Measurements from ENCODE around the gene YIPF2. TPM values are rescaled to one million over a fixed set of nuclear protein-coding genes. Genes with fewer than 3 reads are reported as not detected.
"Not testable (repeated sequence)": the region's sequence is repeated elsewhere in the genome, so short reads cannot be mapped to it uniquely, and the experiment has no call there.

YIPF2 gene
- total RNA-seq, 1 experiment from 2014 or later = 126 TPM

DNA sequence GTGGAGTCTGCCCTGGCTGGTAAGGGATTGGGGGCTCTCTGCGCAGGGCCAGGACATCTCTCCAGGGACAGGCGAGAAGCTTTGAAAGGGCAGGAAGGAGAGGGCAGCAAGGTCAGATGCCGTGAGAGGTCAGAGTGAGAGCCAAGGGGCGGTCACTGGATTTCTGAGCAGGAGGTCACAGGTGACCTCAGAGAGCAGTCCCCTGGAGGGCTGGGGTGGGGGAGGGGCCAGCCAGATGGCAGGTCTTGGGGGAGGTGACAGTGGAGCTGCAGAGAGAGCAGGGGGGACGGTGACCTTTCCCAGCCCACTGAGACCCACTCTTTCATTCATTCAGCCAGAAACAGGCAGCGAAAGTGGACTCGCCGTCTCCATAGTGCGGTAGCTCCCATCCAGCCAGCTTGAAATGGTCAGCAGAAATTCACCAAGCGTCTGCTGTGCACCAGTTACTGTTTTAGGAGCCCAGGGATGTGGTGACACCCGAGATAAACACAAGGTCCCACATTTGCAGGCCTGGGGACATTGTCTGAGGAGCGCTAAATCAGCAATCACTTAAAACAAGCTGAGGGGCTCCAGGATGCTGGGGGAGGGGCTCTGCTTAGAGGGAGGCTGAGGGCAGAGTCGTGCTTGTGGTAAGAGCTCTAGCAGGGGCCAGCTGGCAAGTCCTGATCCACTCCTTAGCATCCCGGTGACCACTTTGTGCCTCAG lies 46.9 kb downstream of the YIPF2 start:
- no peaks in the 10 kb centered on the region for H3K9me2 ChIP-seq (replicated peaks; ENCODE audit: low read length)
- ChIA-PET POLR2A (ENCODE audit: unreplicated experiment) (no interaction called here), CTCF (no interaction called here)
- H3K4me2 ChIP-seq (ENCODE audit: low read length) = no peak overlapping the region
- TF ChIP-seq EZH2phosphoT487 (IDR thresholded peaks at IDR 0.05; ENCODE audit: borderline replicate concordance, low read length) (no peak), EZH2 (IDR thresholded peaks at IDR 0.05; ENCODE audit: low read length, unreplicated experiment) (no peak)
- TF ChIP-seq, protein P1, sequence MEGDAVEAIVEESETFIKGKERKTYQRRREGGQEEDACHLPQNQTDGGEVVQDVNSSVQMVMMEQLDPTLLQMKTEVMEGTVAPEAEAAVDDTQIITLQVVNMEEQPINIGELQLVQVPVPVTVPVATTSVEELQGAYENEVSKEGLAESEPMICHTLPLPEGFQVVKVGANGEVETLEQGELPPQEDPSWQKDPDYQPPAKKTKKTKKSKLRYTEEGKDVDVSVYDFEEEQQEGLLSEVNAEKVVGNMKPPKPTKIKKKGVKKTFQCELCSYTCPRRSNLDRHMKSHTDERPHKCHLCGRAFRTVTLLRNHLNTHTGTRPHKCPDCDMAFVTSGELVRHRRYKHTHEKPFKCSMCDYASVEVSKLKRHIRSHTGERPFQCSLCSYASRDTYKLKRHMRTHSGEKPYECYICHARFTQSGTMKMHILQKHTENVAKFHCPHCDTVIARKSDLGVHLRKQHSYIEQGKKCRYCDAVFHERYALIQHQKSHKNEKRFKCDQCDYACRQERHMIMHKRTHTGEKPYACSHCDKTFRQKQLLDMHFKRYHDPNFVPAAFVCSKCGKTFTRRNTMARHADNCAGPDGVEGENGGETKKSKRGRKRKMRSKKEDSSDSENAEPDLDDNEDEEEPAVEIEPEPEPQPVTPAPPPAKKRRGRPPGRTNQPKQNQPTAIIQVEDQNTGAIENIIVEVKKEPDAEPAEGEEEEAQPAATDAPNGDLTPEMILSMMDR (conservative IDR thresholded peaks at IDR 0.05; ENCODE audit: low read depth, low read length) = no peak
- ATAC-seq (no peak), DNase-seq (no peak)
- H4K20me1 ChIP-seq (ENCODE audit: low read length) = no peaks in the 10 kb centered on the region
- no peak overlapping the region for H2AFZ ChIP-seq (ENCODE audit: low read length)
- no peak overlapping the region for H3K4me3 ChIP-seq (ENCODE audit: low read length)
- peaks cover 93% of the 10 kb centered on the region for H3K79me2 ChIP-seq (ENCODE audit: low read length)
- no peaks in the 10 kb centered on the region for H3K36me3 ChIP-seq (ENCODE audit: low read depth, low read length)
- H3K4me1 ChIP-seq (ENCODE audit: insufficient read depth, low read length) = peaks cover 7% of the 10 kb centered on the region; the same call in 1 of the 2 replicates
- no peak overlapping the region for H3K9ac ChIP-seq (ENCODE audit: low read length)
- no TSS peak for BruUV-seq (replicated peaks)
- intact Hi-C loops (cut with micrococcal nuclease) = no loop called here
- H3K27me3 ChIP-seq (ENCODE audit: low read length) = no peaks in the 10 kb centered on the region
- no peaks in the 10 kb centered on the region for H3F3A ChIP-seq (ENCODE audit: low read length, unreplicated experiment)
- no peaks in the 10 kb centered on the region for H3K9me3 ChIP-seq (ENCODE audit: low read length)
- H3K27ac ChIP-seq (ENCODE audit: low read length) = no peak overlapping the region

- Histone ChIP-seq H4K20me1 (ENCODE audit: low read length) (no peaks in the 10 kb centered on the region), H3K79me2 (ENCODE audit: low read length) (peaks cover 96% of the 10 kb centered on the region), H2AFZ (ENCODE audit: low read length) (no peak overlapping the region), H3K36me3 (ENCODE audit: low read depth, low read length) (no peaks in the 10 kb centered on the region), H3F3A (ENCODE audit: low read length, unreplicated experiment) (no peaks in the 10 kb centered on the region), H3K27me3 (ENCODE audit: low read length) (no peaks in the 10 kb centered on the region), H3K27ac (ENCODE audit: low read length) (no peak overlapping the region), H3K4me3 (ENCODE audit: low read length) (no peak overlapping the region), H3K4me2 (ENCODE audit: low read length) (no peak overlapping the region), H3K9me2 (replicated peaks; ENCODE audit: low read length) (no peaks in the 10 kb centered on the region), H3K9ac (ENCODE audit: low read length) (no peak overlapping the region), H3K9me3 (ENCODE audit: low read length) (no peaks in the 10 kb centered on the region), H3K4me1 (ENCODE audit: insufficient read depth, low read length) (peaks cover 3% of the 10 kb centered on the region; the same call in 1 of the 2 replicates)
- CTCF ChIA-PET = no interaction called here
- no peak for TF ChIP-seq EZH2phosphoT487 (IDR thresholded peaks at IDR 0.05; ENCODE audit: borderline replicate concordance, low read length)
- no TSS peak for BruUV-seq (replicated peaks)
- ATAC-seq (no peak), DNase-seq (no peak)
- POLR2A ChIA-PET (ENCODE audit: unreplicated experiment) = no interaction called here
- intact Hi-C loops (cut with micrococcal nuclease) = no loop called here
These were observed 50.2 kb downstream of the YIPF2 start for GRCh38 chr19:10878253-10878652.

GRCh38 chr19:10877608-10878007 lies 50.8 kb downstream of the YIPF2 start:
- H3K4me1 ChIP-seq (ENCODE audit: insufficient read depth, low read length); ATAC-seq; BruUV-seq (replicated peaks); H3K4me3 ChIP-seq (ENCODE audit: low read length); H3K36me3 ChIP-seq (ENCODE audit: low read depth, low read length); intact Hi-C loops (cut with micrococcal nuclease); H3K27ac ChIP-seq (ENCODE audit: low read length); H3K9me2 ChIP-seq (replicated peaks; ENCODE audit: low read length); H3K27me3 ChIP-seq (ENCODE audit: low read length); H3F3A ChIP-seq (ENCODE audit: low read length, unreplicated experiment); CTCF ChIA-PET; H2AFZ ChIP-seq (ENCODE audit: low read length); H3K9ac ChIP-seq (ENCODE audit: low read length); POLR2A ChIA-PET (ENCODE audit: unreplicated experiment); H4K20me1 ChIP-seq (ENCODE audit: low read length); DNase-seq; H3K4me2 ChIP-seq (ENCODE audit: low read length); H3K9me3 ChIP-seq (ENCODE audit: low read length): not testable (repeated sequence)
- H3K79me2 ChIP-seq (ENCODE audit: low read length) = peaks cover 96% of the 10 kb centered on the region

Data from PC-3 (cell line).